K562 (cell line): Measurements from ENCODE around the gene TMEM222. TPM values are rescaled to one million over a fixed set of nuclear protein-coding genes. Genes with fewer than 3 reads are reported as not detected.

Source experiments
- ATAC-seq: fragments of 200-7000 bp; cut with Tn5 transposase; 3 replicates; pipeline ENCODE4 v1.9.1; 2020; ENCODE audit warnings: moderate library complexity
- BruUV-seq: library from RNA; stranded (reverse); fragments of 400-500 nt; replicated peaks from 2 replicates; lab custom pipeline; 2021; lab: Mats Ljungman, UMichigan
- CTCF ChIA-PET: fragments of 300-600 bp; formaldehyde crosslinking; extraction: SDS; loops from one replicate; lab custom pipeline; 2021; ENCODE audit warnings: low intra/inter-chr PET ratio; lab: Yijun Ruan, JAX
- POLR2A ChIA-PET: fragments of 300-600, 350-650 bp; sonication (Branson Sonifier 250); formaldehyde crosslinking; extraction: SDS; loops from one replicate; lab custom pipeline; 2021; ENCODE audit warnings: antibody characterized with exemption, inconsistent platforms; lab: Yijun Ruan, JAX
- DNase-seq, 4 experiments: peaks; one replicate each; pipeline versions ENCODE4 v3.0.0 to v3.0.0-alpha.2; 2011 to 2018; ENCODE audit warnings: low spot score in 3 of 4, mixed read lengths in 3 of 4; ENCODE audit errors: extremely low read depth in 1 of 4
- FAIRE-seq: peaks from 2 replicates; lab custom pipeline; 2011; peaks lifted over from hg19 to GRCh38; lab: Jason Lieb, UNC
- H2AFZ ChIP-seq: 2 replicates; pipeline ENCODE4 v1.6.0; 2011; ENCODE audit warnings: low read depth, low read length, control low read depth, inconsistent platforms
- H3K27ac ChIP-seq: fragments of 200-600 bp; 3 replicates; pipeline ENCODE4 v1.8.0; 2011; ENCODE audit warnings: low read depth, mild to moderate bottlenecking, control low read depth, inconsistent platforms, low read length, moderate library complexity, mixed read lengths; ENCODE audit errors: extremely low read depth
- H3K27me3 ChIP-seq, 2 experiments: fragments of 300-600 bp in 1 of 2; 2 replicates in 1 of 2; 3 replicates in 1 of 2; pipeline versions ENCODE4 v1.6.0 to v1.8.0; 2011; ENCODE audit warnings: inconsistent platforms in 2 of 2, low read length in 2 of 2, mild to moderate bottlenecking in 1 of 2, mixed read lengths in 1 of 2, moderate library complexity in 1 of 2; ENCODE audit not compliant: control insufficient read depth in 2 of 2, insufficient read depth in 2 of 2
- H3K36me3 ChIP-seq: fragments of 300-600 bp; 3 replicates; pipeline ENCODE4 v1.8.0; 2011; ENCODE audit warnings: mild to moderate bottlenecking, low read length, inconsistent platforms; ENCODE audit not compliant: control insufficient read depth, insufficient read depth
- H3K4me1 ChIP-seq, 2 experiments: fragments of 200-600 bp in 1 of 2; replicated peaks in 1 of 2; 2 replicates in 1 of 2; 3 replicates in 1 of 2; pipeline versions ENCODE4 v1.5.1 to v1.8.0; 2011; ENCODE audit warnings: inconsistent platforms in 2 of 2, low read length in 2 of 2, mild to moderate bottlenecking in 1 of 2, mixed read lengths in 1 of 2, moderate library complexity in 1 of 2; ENCODE audit not compliant: control insufficient read depth in 2 of 2, insufficient read depth in 2 of 2
- H3K4me2 ChIP-seq: 2 replicates; pipeline ENCODE4 v1.6.1; 2011; ENCODE audit warnings: low read length, control low read depth, inconsistent platforms, mixed read lengths; ENCODE audit not compliant: insufficient read depth
- H3K4me3 ChIP-seq: fragments of 200-600 bp; sonication (generic), shearing (Covaris generic); 2 replicates; pipeline ENCODE4 v1.5.1; 2016; ENCODE audit warnings: control low read depth, inconsistent platforms
- H3K79me2 ChIP-seq: fragments of 200-600 bp; 3 replicates; pipeline ENCODE4 v1.8.0; 2011; ENCODE audit warnings: low read length, inconsistent platforms; ENCODE audit not compliant: control insufficient read depth, insufficient read depth
- H3K9ac ChIP-seq, 2 experiments: 2 replicates each; pipeline versions ENCODE4 v1.6.0 to v1.6.1; 2011; ENCODE audit warnings: low read depth in 2 of 2, low read length in 2 of 2, control low read depth in 1 of 2, inconsistent platforms in 1 of 2, mild to moderate bottlenecking in 1 of 2, mixed read lengths in 1 of 2; ENCODE audit not compliant: insufficient read depth in 1 of 2
- H3K9me1 ChIP-seq: one replicate; pipeline ENCODE4 v1.6.0; 2011; ENCODE audit warnings: inconsistent platforms, mild to moderate bottlenecking, low read length, moderate library complexity; ENCODE audit not compliant: control insufficient read depth, insufficient read depth
- H3K9me3 ChIP-seq: replicated peaks from 2 replicates; pipeline ENCODE4 v1.5.1; 2011; ENCODE audit warnings: low read depth, low read length, inconsistent platforms; ENCODE audit not compliant: control insufficient read depth, insufficient read depth
- H4K20me1 ChIP-seq: replicated peaks from 2 replicates; pipeline ENCODE4 v1.6.1; 2011; ENCODE audit warnings: low read length, inconsistent platforms, mixed read lengths; ENCODE audit not compliant: control insufficient read depth, insufficient read depth
- BRCA1 ChIP-seq, 2 experiments: fragments of 450-650 bp in 1 of 2; sonication (generic) in 1 of 2; formaldehyde crosslinking in 1 of 2; IDR thresholded peaks; 2 replicates each; pipeline versions ENCODE4 v1.5.0 to v1.6.1; 2017 to 2020; ENCODE audit warnings: mild to moderate bottlenecking in 1 of 2, missing genetic modification reagents in 1 of 2
- FUS ChIP-seq: fragments of 200-400 bp; formaldehyde crosslinking; optimal IDR thresholded peaks from 2 replicates; pipeline ENCODE3; 2017; ENCODE audit warnings: low read depth, low read length
- HNRNPK ChIP-seq: fragments of 200-400 bp; formaldehyde crosslinking; IDR thresholded peaks from one replicate; pipeline ENCODE4 v1.6.1; 2018; ENCODE audit warnings: mild to moderate bottlenecking, low read depth, low read length; ENCODE audit not compliant: poor library complexity, severe bottlenecking
- JUND ChIP-seq, 2 experiments: IDR thresholded peaks; 2 replicates in 1 of 2; 3 replicates in 1 of 2; pipeline ENCODE4 v1.6.1; 2011; ENCODE audit warnings: borderline replicate concordance in 2 of 2, low read depth in 2 of 2, low read length in 2 of 2, improper control_type of control experiment in 1 of 2, missing biosample characterization in 1 of 2, missing genetic modification characterization in 1 of 2, missing genetic modification reagents in 1 of 2
- KLF16 ChIP-seq: IDR thresholded peaks from 2 replicates; pipeline ENCODE4 v1.6.1; 2016; ENCODE audit warnings: antibody characterized with exemption
- RUNX1 ChIP-seq: sonication (generic); IDR thresholded peaks from 2 replicates; pipeline ENCODE4 v1.6.1; 2016; ENCODE audit warnings: antibody characterized with exemption, low read depth
- SMC3 ChIP-seq: conservative IDR thresholded peaks from 2 replicates; pipeline ENCODE4 v1.6.1; 2011; ENCODE audit warnings: low read depth, low read length, improper control_type of control experiment; ENCODE audit not compliant: insufficient read depth
- STAT5B ChIP-seq: fragments of 250-450 bp; sonication (Bioruptor Pico); IDR thresholded peaks from 2 replicates; pipeline ENCODE4 v1.8.0; 2021; ENCODE audit warnings: mild to moderate bottlenecking, inconsistent platforms
- TFAM ChIP-seq: fragments of 250-450 bp; sonication (Bioruptor Pico); conservative IDR thresholded peaks from 2 replicates; pipeline ENCODE4 v1.5.0; 2021; ENCODE audit warnings: mild to moderate bottlenecking, moderate library complexity
- ZNF511 ChIP-seq: sonication (generic); formaldehyde crosslinking; IDR thresholded peaks from 2 replicates; pipeline ENCODE4 v1.8.0; 2022; ENCODE audit warnings: mild to moderate bottlenecking, missing genetic modification reagents
- ZNF584 ChIP-seq: fragments of 200-800 bp; sonication (Bioruptor generic); IDR thresholded peaks from 2 replicates; pipeline ENCODE4 v1.6.1; 2016; ENCODE audit warnings: low read depth, mild to moderate bottlenecking, missing genetic modification characterization, missing compliant biosample characterization
- WGBS: fragments of 100-300 bp; shearing (Covaris generic); methylation state at CpG from one replicate; pipeline ENCODE4 v1.1.6; 2016; ENCODE audit warnings: low coverage, mixed read lengths; ENCODE audit not compliant: insufficient coverage; ENCODE audit errors: missing lambda C conversion rate; 5-methylcytosine and 5-hydroxymethylcytosine counted together
- in situ Hi-C: fragments of 300-500 bp; cut with MboI; formaldehyde crosslinking; loops from 4 replicates; pipeline ENCODE4 v1.15.0; 2018; ENCODE audit warnings: inconsistent platforms, mixed read lengths
- intact Hi-C: fragments of 100-400 bp; cut with micrococcal nuclease; formaldehyde crosslinking; loops from 2 replicates; pipeline ENCODE4 v1.14.2; 2022
- polyA plus RNA-seq, 8 experiments: library from polyadenylated mRNA; depleted of rRNA in 4 of 8; stranded (reverse) in 5 of 8; unstranded in 3 of 8; fragments of >200 nt; fragmentation: Nextera tagmentation in 2 of 8; fragmentation: Illumina TruSeq in 1 of 8; extraction: Ambion mirVana in 2 of 8; extraction: Trizol in 1 of 8; gene quantifications; 2 replicates each; pipeline versions ENCODE4 v1.2.1 to v1.2.3, GENCODE V29; 2011 to 2014; ENCODE audit warnings: inconsistent platforms in 1 of 8, missing spikeins in 1 of 8
- total RNA-seq, 7 experiments: library from RNA; depleted of rRNA in 6 of 7; stranded (reverse); fragments of >200 nt in 6 of 7; fragmentation: Illumina TruSeq in 2 of 7; extraction: Trizol in 2 of 7; gene quantifications; 2 replicates each; pipeline versions ENCODE4 v1.2.1 to v1.2.3, GENCODE V29; 2011 to 2021; ENCODE audit warnings: low replicate concordance in 1 of 7
- TF ChIP-seq, protein P1 (sequence below): IDR thresholded peaks from 2 replicates; pipeline ENCODE4 v1.6.1; 2011; ENCODE audit warnings: borderline replicate concordance, low read depth, mild to moderate bottlenecking, moderate library complexity, low read length; ENCODE audit not compliant: insufficient read depth, poor library complexity, severe bottlenecking

Gene TMEM222
- total and polyA plus RNA-seq, 9 of the 15 experiments (the other 6 are each of a cell fraction or from before 2014, with no cell fraction given): 6.9 to 48.0 (median 32.8) TPM

- CTCF ChIA-PET: interaction anchor here (0.6 to 2.6 kb wide), 7 partner anchors 76 to 251 kb away, joined by 3 to 16 read pairs (median 3); no protein-coding TSS in a partner anchor
- POLR2A ChIA-PET: interaction anchor here (0.5 to 2.0 kb wide), 11 partner anchors 9 to 270 kb away, joined by 3 to 9 read pairs (median 3); partner anchors contain the start of gene SLC9A1
- FAIRE-seq (peak; percentile 88), ATAC-seq (peak; percentile 89), DNase-seq (peak; percentile 73 to 81 (median 76))
- Histone ChIP-seq H3K36me3 (peaks cover 50% of the 10 kb centered on the region; the same call in 2 of the 3 replicates), H3K79me2 (no peaks in the 10 kb centered on the region), H3K27me3 (no peaks in the 10 kb centered on the region), H3K9me1 (peaks cover 3% of the 10 kb centered on the region), H4K20me1 (peaks cover 7% of the 10 kb centered on the region; the same call in 1 of the 2 replicates), H3K9me3 (no peaks in the 10 kb centered on the region), H3K4me1 (peaks cover 0 to 7% of the 10 kb centered on the region in 2 experiments; a peak in 2 of 5 replicates), H2AFZ (peak overlapping the region; percentile 47; the same call in 1 of the 2 replicates), H3K4me3 (no peak overlapping the region), H3K27ac (no peak overlapping the region), H3K9ac (no peak overlapping the region), H3K4me2 (no peak overlapping the region)
- no TSS peak for BruUV-seq
- in situ Hi-C loops (no loop called here), intact Hi-C loops (loop anchor here (5.0 kb wide), 3 partner anchors 250 to 365 kb away; no protein-coding TSS in a partner anchor)
- WGBS: 39% methylated on average over 10 of the region's 10 CpGs
- peak; percentile 48; the same call in 1 of the 2 replicates for TF ChIP-seq KLF16
- no peak for TF ChIP-seq ZNF511 (CRISPR knock-in tag)
- TF ChIP-seq TFAM (CRISPR knock-in tag): no peak
- TF ChIP-seq BRCA1 (IDR thresholded peaks at IDR 0.05): no peak
- TF ChIP-seq BRCA1 (CRISPR knock-in tag; IDR thresholded peaks at IDR 0.05): no peak
- TF ChIP-seq SMC3: peak; percentile 75
- TF ChIP-seq, protein P1, sequence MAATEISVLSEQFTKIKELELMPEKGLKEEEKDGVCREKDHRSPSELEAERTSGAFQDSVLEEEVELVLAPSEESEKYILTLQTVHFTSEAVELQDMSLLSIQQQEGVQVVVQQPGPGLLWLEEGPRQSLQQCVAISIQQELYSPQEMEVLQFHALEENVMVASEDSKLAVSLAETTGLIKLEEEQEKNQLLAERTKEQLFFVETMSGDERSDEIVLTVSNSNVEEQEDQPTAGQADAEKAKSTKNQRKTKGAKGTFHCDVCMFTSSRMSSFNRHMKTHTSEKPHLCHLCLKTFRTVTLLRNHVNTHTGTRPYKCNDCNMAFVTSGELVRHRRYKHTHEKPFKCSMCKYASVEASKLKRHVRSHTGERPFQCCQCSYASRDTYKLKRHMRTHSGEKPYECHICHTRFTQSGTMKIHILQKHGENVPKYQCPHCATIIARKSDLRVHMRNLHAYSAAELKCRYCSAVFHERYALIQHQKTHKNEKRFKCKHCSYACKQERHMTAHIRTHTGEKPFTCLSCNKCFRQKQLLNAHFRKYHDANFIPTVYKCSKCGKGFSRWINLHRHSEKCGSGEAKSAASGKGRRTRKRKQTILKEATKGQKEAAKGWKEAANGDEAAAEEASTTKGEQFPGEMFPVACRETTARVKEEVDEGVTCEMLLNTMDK: peak; percentile 86
- no peak for TF ChIP-seq ZNF584 (CRISPR knock-in tag)
- no peak for TF ChIP-seq RUNX1
- no peak for TF ChIP-seq FUS
- no peak for TF ChIP-seq HNRNPK
- TF ChIP-seq JUND (IDR thresholded peaks at IDR 0.05; ENCODE audit: borderline replicate concordance, low read depth, low read length): 0 out of 2 replicates have a peak, but pooled peaks have one; percentile 20
- TF ChIP-seq JUND (tag; IDR thresholded peaks at IDR 0.05; ENCODE audit: borderline replicate concordance, low read depth, low read length): no peak
- TF ChIP-seq STAT5B (CRISPR knock-in tag): no peak
Observed at GRCh38 chr1:27296773-27297291, 25.1 kb upstream of the TMEM222 start.
